HepG2 (cell line): ENCODE data around the gene SRC. TPM values are rescaled to one million over a fixed set of nuclear protein-coding genes. Genes with fewer than 3 reads are reported as not detected.

Source experiments
- ATAC-seq: fragments of 200-7000 bp; cut with Tn5 transposase; 3 replicates; pipeline ENCODE4 v1.9.1; 2020; ENCODE audit warnings: mild to moderate bottlenecking, moderate library complexity
- BruUV-seq: library from RNA; stranded (reverse); fragments of 400-500 nt; replicated peaks from 2 replicates; lab custom pipeline; 2021; lab: Mats Ljungman, UMichigan
- CTCF ChIA-PET: fragments of 300-600 bp; formaldehyde crosslinking; extraction: SDS; loops from one replicate; lab custom pipeline; 2021; ENCODE audit warnings: low total read pairs, inconsistent platforms, low intra/inter-chr PET ratio; lab: Yijun Ruan, JAX
- POLR2A ChIA-PET: fragments of 350-600 bp; sonication (Branson Sonifier 250); formaldehyde crosslinking; loops from one replicate; lab custom pipeline; 2020; ENCODE audit warnings: antibody characterized with exemption, inconsistent platforms; lab: Yijun Ruan, JAX
- DNase-seq: peaks from one replicate; pipeline ENCODE4 v3.0.0-alpha.2; 2015; ENCODE audit warnings: low spot score
- FAIRE-seq: peaks from 3 replicates; lab custom pipeline; 2011; peaks lifted over from hg19 to GRCh38; lab: Jason Lieb, UNC
- H2AFZ ChIP-seq: one replicate; pipeline ENCODE4 v1.6.1; 2011; ENCODE audit warnings: low read length, inconsistent platforms
- H3K27ac ChIP-seq: fragments of 300-600 bp; 3 replicates; pipeline ENCODE4 v1.8.0; 2011; ENCODE audit warnings: mixed run types, mild to moderate bottlenecking, mixed read lengths, low read length, inconsistent platforms; ENCODE audit not compliant: insufficient read depth; ENCODE audit errors: extremely low read length
- H3K27me3 ChIP-seq, 2 experiments: fragments of 200-600 bp in 1 of 2; 2 replicates in 1 of 2; 3 replicates in 1 of 2; pipeline versions ENCODE4 v1.6.0 to v1.8.0; 2011; ENCODE audit warnings: low read length in 2 of 2, mild to moderate bottlenecking in 2 of 2, moderate library complexity in 2 of 2, inconsistent platforms in 1 of 2; ENCODE audit not compliant: insufficient read depth in 2 of 2, control insufficient read depth in 1 of 2
- H3K36me3 ChIP-seq, 2 experiments: fragments of 200-600 bp in 1 of 2; replicated peaks in 1 of 2; 2 replicates in 1 of 2; 3 replicates in 1 of 2; pipeline versions ENCODE4 v1.5.1 to v1.8.0; 2011; ENCODE audit warnings: low read length in 2 of 2, inconsistent platforms in 1 of 2; ENCODE audit not compliant: insufficient read depth in 2 of 2, control insufficient read depth in 1 of 2
- H3K4me1 ChIP-seq: 2 replicates; pipeline ENCODE4 v1.5.1; 2012; ENCODE audit warnings: low read length, inconsistent platforms; ENCODE audit not compliant: insufficient read depth
- H3K4me2 ChIP-seq: 2 replicates; pipeline ENCODE4 v1.6.0; 2011; ENCODE audit warnings: low read depth, low read length, inconsistent platforms
- H3K4me3 ChIP-seq, 3 experiments: fragments of 200-600 bp in 1 of 3; sonication (generic), shearing (Covaris generic) in 1 of 3; replicated peaks in 1 of 3; 2 replicates each; pipeline ENCODE4 v1.5.1; 2011 to 2016; ENCODE audit warnings: low read length in 3 of 3, inconsistent platforms in 2 of 3, low read depth in 2 of 3, mild to moderate bottlenecking in 2 of 3, control low read depth in 1 of 3, mixed read lengths in 1 of 3; ENCODE audit not compliant: insufficient read depth in 1 of 3
- H3K79me2 ChIP-seq: one replicate; pipeline ENCODE4 v1.6.1; 2011; ENCODE audit warnings: low read length, inconsistent platforms; ENCODE audit not compliant: insufficient read depth
- H3K9ac ChIP-seq: 2 replicates; pipeline ENCODE4 v1.6.0; 2011; ENCODE audit warnings: mild to moderate bottlenecking, low read depth, low read length, inconsistent platforms; ENCODE audit not compliant: insufficient read depth
- H3K9me3 ChIP-seq: 2 replicates; pipeline ENCODE4 v1.5.1; 2012; ENCODE audit warnings: mild to moderate bottlenecking, low read length
- H4K20me1 ChIP-seq: 2 replicates; pipeline ENCODE4 v1.6.0; 2011; ENCODE audit warnings: inconsistent platforms, mild to moderate bottlenecking, low read length, moderate library complexity; ENCODE audit not compliant: insufficient read depth
- GABPA ChIP-seq, 2 experiments: IDR thresholded peaks; 2 replicates each; pipeline ENCODE4 v1.6.1; 2011 to 2016; ENCODE audit warnings: low read depth in 2 of 2, low read length in 1 of 2, missing biosample characterization in 1 of 2, missing genetic modification characterization in 1 of 2
- KIAA2018 ChIP-seq: sonication (generic); formaldehyde crosslinking; IDR thresholded peaks from 2 replicates; pipeline ENCODE4 v1.5.0; 2020; ENCODE audit warnings: mild to moderate bottlenecking, missing genetic modification reagents, borderline replicate concordance
- SPEN ChIP-seq: sonication (generic); formaldehyde crosslinking; IDR thresholded peaks from 2 replicates; pipeline ENCODE4 v1.5.1; 2020; ENCODE audit warnings: low read depth, mild to moderate bottlenecking, missing genetic modification reagents
- TBL1XR1 ChIP-seq: fragments of 150-350 bp; IDR thresholded peaks from 2 replicates; pipeline ENCODE4 v1.6.1; 2014; ENCODE audit warnings: borderline replicate concordance, low read length; ENCODE audit not compliant: partially characterized antibody
- TBP ChIP-seq: sonication (generic); formaldehyde crosslinking; IDR thresholded peaks from 2 replicates; pipeline ENCODE4 v1.5.0; 2020; ENCODE audit warnings: missing genetic modification reagents
- TSC22D2 ChIP-seq: sonication (generic); formaldehyde crosslinking; IDR thresholded peaks from 2 replicates; pipeline ENCODE4 v1.5.1; 2020; ENCODE audit warnings: missing genetic modification reagents, mild to moderate bottlenecking, borderline replicate concordance
- YEATS2 ChIP-seq: sonication (generic); formaldehyde crosslinking; IDR thresholded peaks from 2 replicates; pipeline ENCODE4 v1.4.0; 2020; ENCODE audit warnings: missing genetic modification reagents, borderline replicate concordance
- ZBTB14 ChIP-seq: sonication (generic); formaldehyde crosslinking; IDR thresholded peaks from 2 replicates; pipeline ENCODE4 v1.4.0; 2020; ENCODE audit warnings: missing genetic modification reagents
- WGBS: methylation state at CpG from one replicate; pipeline ENCODE4 v1.1.6; 2017; ENCODE audit warnings: low lambda C conversion rate; 5-methylcytosine and 5-hydroxymethylcytosine counted together
- in situ Hi-C: cut with HindIII; loops from 2 replicates; pipeline ENCODE4 v1.10.0; 2017; ENCODE audit warnings: low pct_unique_long_range_greater_than_20kb; ENCODE audit not compliant: extremely low pct_ligation_motif_present
- intact Hi-C: fragments of 100-400 bp; cut with micrococcal nuclease; formaldehyde crosslinking; loops from one replicate; pipeline ENCODE4 v1.10.0; 2022; ENCODE audit not compliant: unreplicated experiment
- polyA plus RNA-seq, 8 experiments: library from polyadenylated mRNA; depleted of rRNA in 3 of 8; stranded (reverse) in 7 of 8; unstranded in 1 of 8; fragments of >200 nt; fragmentation: Illumina TruSeq in 4 of 8; extraction: Trizol in 4 of 8; gene quantifications; 2 replicates each; pipeline versions ENCODE4 v1.2.1 to v1.2.3, GENCODE V29; 2011 to 2016; ENCODE audit warnings: low read depth in 4 of 8, missing spikeins in 1 of 8, mixed read lengths in 1 of 8; ENCODE audit not compliant: insufficient read depth in 1 of 8
- total RNA-seq, 5 experiments: library from RNA; depleted of rRNA; stranded (reverse); fragments of >200 nt; fragmentation: Illumina TruSeq; extraction: Trizol; gene quantifications; 2 replicates each; pipeline ENCODE4 v1.2.3, GENCODE V29; 2016; ENCODE audit warnings: low read depth in 1 of 5

The SRC gene
- total and polyA plus RNA-seq, 2 of the 13 experiments (the other 11 are each of a cell fraction or from before 2014, with no cell fraction given): 54.7 to 192 TPM

- H4K20me1 ChIP-seq: no peaks in the 10 kb centered on the region
- no peak for FAIRE-seq
- H3K4me1 ChIP-seq: peaks cover 15% of the 10 kb centered on the region
- no peaks in the 10 kb centered on the region for H3K9me3 ChIP-seq
- in situ Hi-C loops: no loop called here
- no peak overlapping the region for H3K4me2 ChIP-seq
- ATAC-seq: no peak
- ChIA-PET POLR2A (no interaction called here), CTCF (no interaction called here)
- no peak for DNase-seq
- H3K4me3 ChIP-seq: no peak overlapping the region
- H3K27me3 ChIP-seq: peaks cover 2 to 31% of the 10 kb centered on the region in 2 experiments; a peak in 4 of 5 replicates
- H3K79me2 ChIP-seq: no peaks in the 10 kb centered on the region
- H3K36me3 ChIP-seq: no peaks in the 10 kb centered on the region
- no peak for TF ChIP-seq TSC22D2 (CRISPR knock-in tag)
- TF ChIP-seq KIAA2018 (CRISPR knock-in tag): no peak
- TF ChIP-seq TBP (CRISPR knock-in tag): no peak
- no peak for TF ChIP-seq ZBTB14
- TF ChIP-seq SPEN (CRISPR knock-in tag): no peak
- TF ChIP-seq GABPA (IDR thresholded peaks at IDR 0.05; ENCODE audit: low read depth, low read length): no peak
- TF ChIP-seq GABPA (CRISPR knock-in tag; IDR thresholded peaks at IDR 0.05; ENCODE audit: low read depth): no peak
- no peak for TF ChIP-seq TBL1XR1
- TF ChIP-seq YEATS2 (CRISPR knock-in tag): no peak
- H3K9ac ChIP-seq: no peak overlapping the region
- no peak overlapping the region for H3K27ac ChIP-seq
- intact Hi-C loops: no loop called here
- 77% methylated on average over 4 of the region's 4 CpGs for WGBS
- H2AFZ ChIP-seq: no peak overlapping the region
- no TSS peak for BruUV-seq
These were observed 95.1 kb downstream of the SRC start for GRCh38 chr20:37441023-37441422.
